Naive thymus-derived CD4-positive, alpha-beta T cell (primary cell): ENCODE data around the gene RAB29. TPM values are rescaled to one million over a fixed set of nuclear protein-coding genes. Genes with fewer than 3 reads are reported as not detected.
"Not testable (repeated sequence)": the region's sequence is repeated elsewhere in the genome, so short reads cannot be mapped to it uniquely, and the experiment has no call there.

ENCODE experiments used
- ATAC-seq: fragments of 150-1000 bp; cut with Tn5 transposase; 2 replicates; pipeline ENCODE4 v1.10.0; 2021; ENCODE audit warnings: mild to moderate bottlenecking, moderate library complexity
- CTCF ChIA-PET: fragments of 350-600 bp; sonication (Branson Sonifier 250); formaldehyde crosslinking; loops from one replicate; lab custom pipeline; 2021; ENCODE audit warnings: antibody characterized with exemption; lab: Charles Lee
- POLR2A ChIA-PET: fragments of 350-600 bp; sonication (Branson Sonifier 250); formaldehyde crosslinking; loops from one replicate; lab custom pipeline; 2021; ENCODE audit warnings: antibody characterized with exemption, inconsistent platforms; lab: Charles Lee
- DNase-seq, 9 donors: peaks; one replicate each; pipeline versions ENCODE4 v3.0.0 to v3.0.0-alpha.2; 2020 to 2022; ENCODE audit warnings: mixed read lengths in 1 of 9
- H3K27ac ChIP-seq: one replicate; pipeline ENCODE4 v1.7.0; 2013; ENCODE audit warnings: mild to moderate bottlenecking, low read depth, low read length, moderate library complexity
- H3K27me3 ChIP-seq, 2 donors: one replicate each; pipeline ENCODE4 v1.7.0; 2013; ENCODE audit warnings: low read length in 2 of 2, mild to moderate bottlenecking in 2 of 2, moderate library complexity in 2 of 2; ENCODE audit not compliant: control insufficient read depth in 2 of 2, insufficient read depth in 2 of 2
- H3K36me3 ChIP-seq, 3 experiments: 1 replicate in 2 of 3; 2 replicates in 1 of 3; pipeline ENCODE4 v1.7.0; 2013; ENCODE audit warnings: low read length in 3 of 3, mild to moderate bottlenecking in 3 of 3, moderate library complexity in 1 of 3; ENCODE audit not compliant: insufficient read depth in 3 of 3, control insufficient read depth in 2 of 3
- H3K4me1 ChIP-seq, 2 donors: one replicate each; pipeline ENCODE4 v1.7.0; 2013; ENCODE audit warnings: low read length in 2 of 2, mild to moderate bottlenecking in 2 of 2, moderate library complexity in 1 of 2; ENCODE audit not compliant: control insufficient read depth in 2 of 2, insufficient read depth in 2 of 2
- H3K4me3 ChIP-seq: 2 replicates; pipeline ENCODE4 v1.7.0; 2013; ENCODE audit warnings: mild to moderate bottlenecking, low read length
- H3K9me3 ChIP-seq, 3 experiments: 1 replicate in 2 of 3; 2 replicates in 1 of 3; pipeline ENCODE4 v1.7.0; 2013; ENCODE audit warnings: low read length in 3 of 3; ENCODE audit not compliant: control insufficient read depth in 2 of 3
- H3K27ac Mint-ChIP-seq, 9 donors: one replicate each; pipeline ENCODE4 v1.8.0; 2020 to 2022; ENCODE audit warnings: mixed read lengths in 9 of 9, mild to moderate bottlenecking in 8 of 9, moderate library complexity in 5 of 9, inconsistent platforms in 2 of 9
- H3K27me3 Mint-ChIP-seq, 5 donors: one replicate each; pipeline ENCODE4 v1.8.0; 2021 to 2022; ENCODE audit warnings: mixed read lengths in 5 of 5, mild to moderate bottlenecking in 1 of 5
- H3K36me3 Mint-ChIP-seq, 5 donors: one replicate each; pipeline ENCODE4 v1.8.0; 2020 to 2022; ENCODE audit warnings: mixed read lengths in 5 of 5, mild to moderate bottlenecking in 3 of 5, inconsistent platforms in 1 of 5
- H3K4me1 Mint-ChIP-seq, 7 donors: one replicate each; pipeline ENCODE4 v1.8.0; 2020 to 2022; ENCODE audit warnings: mixed read lengths in 7 of 7, mild to moderate bottlenecking in 3 of 7, inconsistent platforms in 1 of 7
- H3K4me3 Mint-ChIP-seq, 10 donors: one replicate each; pipeline ENCODE4 v1.8.0; 2020 to 2022; ENCODE audit warnings: mild to moderate bottlenecking in 10 of 10, mixed read lengths in 10 of 10, moderate library complexity in 6 of 10, inconsistent platforms in 2 of 10
- H3K9me3 Mint-ChIP-seq, 11 donors: one replicate each; pipeline ENCODE4 v1.8.0; 2020 to 2022; ENCODE audit warnings: mixed read lengths in 11 of 11, mild to moderate bottlenecking in 4 of 11, inconsistent platforms in 1 of 11, moderate library complexity in 1 of 11
- intact Hi-C, 2 donors: fragments of 100-400 bp; cut with micrococcal nuclease; formaldehyde crosslinking; loops; one replicate each; pipeline ENCODE4 v1.15.1; 2023
- polyA plus RNA-seq, 2 donors: library from polyadenylated mRNA; unstranded; fragments of 300-500 nt; fragmentation: Illumina TruSeq; gene quantifications; one replicate each; pipeline ENCODE4 v1.2.3, GENCODE V29; 2021
- total RNA-seq, 6 experiments: library from RNA in 5 of 6; stranded (reverse) in 5 of 6; gene quantifications; 1 replicate in 5 of 6; 2 replicates in 1 of 6; pipeline ENCODE4 v1.2.3 and lab custom pipeline; 2021 to 2026

The RAB29 gene
- 10 to 100 TPM; 23.9 to 55.5 (median 45.9) TPM for total RNA-seq
- 10 to 100 TPM; 57.3 to 76.6 TPM for polyA plus RNA-seq
- 44.8 reads per million, percentile 69 among the genes with 10 or more reads in this experiment for total RNA-seq (lab: John Stamatoyannopoulos, UW)

GRCh38 chr1:205775015-205775716 lies at the start of gene RAB29:
Gene RAB29 (minus strand): TSS chr1:205775482. CDS start chr1:205774956, 526 bp downstream.
- Histone ChIP-seq H3K9me3 (no peaks in the 10 kb centered on the region), H3K4me1 (peaks cover 17 to 24% of the 10 kb centered on the region in 2 donors), H3K27me3 (no peaks in the 10 kb centered on the region), H3K27ac (peak within 1 kb of the TSS; percentile 98), H3K4me3 (peak within 1 kb of the TSS; percentile 81), H3K36me3 (peaks cover 0 to 12% (median 6%) of the 10 kb centered on the region in 3 experiments)
- Mint-ChIP-seq H3K27ac (peak within 1 kb of the TSS; percentile 96 to 100 (median 98)), H3K36me3 (peaks cover 0 to 11% (median 5%) of the 10 kb centered on the region in 5 donors), H3K9me3 (peaks cover 0 to 2% (median 0%) of the 10 kb centered on the region in 11 donors), H3K27me3 (peaks cover 0 to 2% (median 0%) of the 10 kb centered on the region in 5 donors), H3K4me1 (peaks cover 33 to 67% (median 60%) of the 10 kb centered on the region in 7 donors), H3K4me3 (peak within 1 kb of the TSS; percentile 88 to 100 (median 96))
- peak; percentile 67 to 92 (median 86) for DNase-seq
- CTCF ChIA-PET = interaction anchor here (0.6 to 4.2 kb wide), 7 partner anchors 11 to 417 kb away, joined by 3 to 23 read pairs (median 4); partner anchors contain the start of gene NUCKS1
- intact Hi-C loops = loop anchor here (1.0 to 10.0 kb wide), 10 partner anchors 25 to 650 kb away; partner anchors contain the start of genes NUCKS1 (in 2 of the 2), PM20D1 (in 2 of the 2), SLC41A1 (in 2 of the 2) and SLC45A3 (in 2 of the 2)
- POLR2A ChIA-PET = interaction anchor here (0.7 to 6.9 kb wide), 18 partner anchors 10 to 981 kb away, joined by 3 to 85 read pairs (median 5); partner anchors contain the start of genes ELK4, NUCKS1, PM20D1 and SLC41A1
- peak; percentile 92 for ATAC-seq

- Histone ChIP-seq H3K4me3 (no peak overlapping the region), H3K27me3 (no peaks in the 10 kb centered on the region), H3K36me3 (no peaks in the 10 kb centered on the region), H3K27ac (no peak overlapping the region), H3K9me3 (no peaks in the 10 kb centered on the region), H3K4me1 (peaks cover 0 to under 1% of the 10 kb centered on the region in 2 donors)
- no peak overlapping the region for H3K27ac Mint-ChIP-seq
- ChIA-PET POLR2A (interaction anchor here (0.9 kb wide), 1 partner anchor 8 kb away, joined by 3 read pairs; no protein-coding TSS in a partner anchor), CTCF (no interaction called here)
- H3K27me3 Mint-ChIP-seq = peaks cover 0 to 5% (median 0%) of the 10 kb centered on the region in 5 donors
- peaks cover under 1 to 9% (median 5%) of the 10 kb centered on the region in 5 donors for H3K36me3 Mint-ChIP-seq
- peaks cover 0 to 6% (median 0%) of the 10 kb centered on the region in 11 donors for H3K9me3 Mint-ChIP-seq
- peak overlapping the region in 1 of 10 donors; percentile 36 for H3K4me3 Mint-ChIP-seq
- DNase-seq (no peak), ATAC-seq (no peak)
- intact Hi-C loops = no loop called here
- H3K4me1 Mint-ChIP-seq = peaks cover 0 to 16% (median 9%) of the 10 kb centered on the region in 7 donors
Observed at GRCh38 chr1:205824180-205824579, 48.9 kb upstream of the RAB29 start.

- POLR2A ChIA-PET, ATAC-seq: not testable (repeated sequence)
Observed at GRCh38 chr1:205823260-205823659, 48.0 kb upstream of the RAB29 start.

GRCh38 chr1:205822397-205822796 lies 47.1 kb upstream of the RAB29 start:
- ChIA-PET CTCF (no interaction called here), POLR2A (no interaction called here)
- Mint-ChIP-seq H3K36me3 (peaks cover 0 to 8% (median 5%) of the 10 kb centered on the region in 5 donors), H3K27ac (no peak overlapping the region), H3K4me3 (no peak overlapping the region), H3K4me1 (peaks cover 5 to 27% (median 16%) of the 10 kb centered on the region in 7 donors), H3K9me3 (peaks cover 0 to 6% (median 0%) of the 10 kb centered on the region in 11 donors), H3K27me3 (peaks cover 0 to 9% (median 0%) of the 10 kb centered on the region in 5 donors)
- Histone ChIP-seq H3K27me3 (no peaks in the 10 kb centered on the region), H3K36me3 (no peaks in the 10 kb centered on the region), H3K9me3 (no peaks in the 10 kb centered on the region), H3K27ac (no peak overlapping the region), H3K4me1 (peaks cover 0 to 10% of the 10 kb centered on the region in 2 donors), H3K4me3 (no peak overlapping the region)
- DNase-seq (no peak), ATAC-seq (no peak)
- intact Hi-C loops = no loop called here

More at GRCh38 chr1:205823260-205823659, 48.0 kb upstream of the RAB29 start:
- H3K27ac ChIP-seq, intact Hi-C loops, H3K36me3 ChIP-seq, H3K27me3 ChIP-seq, H3K36me3 Mint-ChIP-seq, H3K27me3 Mint-ChIP-seq, CTCF ChIA-PET, H3K9me3 ChIP-seq, H3K4me3 ChIP-seq, H3K9me3 Mint-ChIP-seq, H3K4me1 ChIP-seq, DNase-seq: not testable (repeated sequence)
- Mint-ChIP-seq H3K27ac (peak overlapping the region in 1 of 9 donors; percentile 14), H3K4me1 (peaks cover 3 to 22% (median 13%) of the 10 kb centered on the region in 7 donors), H3K4me3 (peak overlapping the region in 1 of 10 donors; percentile 2)

- no peak for ATAC-seq
- peaks cover 6 to 16% of the 10 kb centered on the region in 2 donors for H3K4me1 ChIP-seq
- Mint-ChIP-seq H3K27ac (no peak overlapping the region), H3K9me3 (no peaks in the 10 kb centered on the region), H3K27me3 (peaks cover 0 to 22% (median 0%) of the 10 kb centered on the region in 5 donors), H3K4me3 (no peak overlapping the region), H3K36me3 (no peaks in the 10 kb centered on the region), H3K4me1 (peaks cover 9 to 34% (median 28%) of the 10 kb centered on the region in 7 donors)
- no peak overlapping the region for H3K27ac ChIP-seq
- ChIA-PET POLR2A (no interaction called here), CTCF (no interaction called here)
- H3K36me3 ChIP-seq = no peaks in the 10 kb centered on the region
- intact Hi-C loops = no loop called here
- no peaks in the 10 kb centered on the region for H3K27me3 ChIP-seq
- no peak for DNase-seq
- no peak overlapping the region for H3K4me3 ChIP-seq
- H3K9me3 ChIP-seq = no peaks in the 10 kb centered on the region
Observed at GRCh38 chr1:205817988-205818387, 42.7 kb upstream of the RAB29 start.

- no peak overlapping the region for H3K4me3 ChIP-seq
- no peak for ATAC-seq
- CTCF ChIA-PET = interaction anchor here (1.5 kb wide), 1 partner anchor 160 kb away, joined by 3 read pairs; no protein-coding TSS in a partner anchor
- POLR2A ChIA-PET = no interaction called here
- DNase-seq = no peak
- no peaks in the 10 kb centered on the region for H3K27me3 ChIP-seq
- H3K4me3 Mint-ChIP-seq = no peak overlapping the region
- H3K4me1 ChIP-seq = peaks cover 8 to 17% of the 10 kb centered on the region in 2 donors
- H3K4me1 Mint-ChIP-seq = peaks cover 8 to 35% (median 30%) of the 10 kb centered on the region in 7 donors
- H3K27me3 Mint-ChIP-seq = peaks cover 0 to 22% (median 0%) of the 10 kb centered on the region in 5 donors
- H3K9me3 Mint-ChIP-seq = peaks cover 0 to 2% (median 0%) of the 10 kb centered on the region in 11 donors
- H3K36me3 Mint-ChIP-seq = no peaks in the 10 kb centered on the region
- peaks cover 0 to 3% (median 0%) of the 10 kb centered on the region in 3 experiments for H3K36me3 ChIP-seq
- intact Hi-C loops = no loop called here
- H3K9me3 ChIP-seq = no peaks in the 10 kb centered on the region
- H3K27ac ChIP-seq = no peak overlapping the region
- H3K27ac Mint-ChIP-seq = no peak overlapping the region
Observed at GRCh38 chr1:205817364-205817763, 42.1 kb upstream of the RAB29 start.
